ENCODE results near the gene HPCAL1. TPM values are rescaled to one million over a fixed set of nuclear protein-coding genes. Genes with fewer than 3 reads are reported as not detected.

The HPCAL1 gene
- total RNA-seq, 1 donor from 2014 or later = 3.7 TPM

- DNase-seq (ENCODE audit: low spot score) = no peak
- Histone ChIP-seq H3K27ac (no peak overlapping the region), H3K4me3 (no peak overlapping the region), H3K9ac (no peak overlapping the region), H4K20me1 (ENCODE audit: low read depth) (no peaks in the 10 kb centered on the region), H3K4me1 (peaks cover 15% of the 10 kb centered on the region), H3K27me3 (no peaks in the 10 kb centered on the region), H3K4me2 (no peak overlapping the region), H3K9me3 (ENCODE audit: low read depth) (no peaks in the 10 kb centered on the region), H2AFZ (replicated peaks) (no peak overlapping the region), H3K79me2 (ENCODE audit: low read depth) (no peaks in the 10 kb centered on the region), H3F3A (ENCODE audit: low read depth) (no peaks in the 10 kb centered on the region), H3K36me3 (no peaks in the 10 kb centered on the region)
- Mint-ChIP-seq H3K27ac (peak overlapping the region; percentile 24), H3K4me3 (no peak overlapping the region), H3K9me3 (peaks cover 9% of the 10 kb centered on the region), H3K4me1 (peaks cover 29% of the 10 kb centered on the region), H3K36me3 (peaks cover 9% of the 10 kb centered on the region), H3K27me3 (ENCODE audit: insufficient read depth, low read depth) (peaks cover 9% of the 10 kb centered on the region)
- TF ChIP-seq EZH2 (IDR thresholded peaks at IDR 0.05) = no peak
- no peak for TF ChIP-seq EZH2phosphoT487 (IDR thresholded peaks at IDR 0.05)
- TF ChIP-seq CTCF (IDR thresholded peaks at IDR 0.05) = no peak
Observed at GRCh38 chr2:10322481-10322880, 19.8 kb downstream of the HPCAL1 start.

DNA sequence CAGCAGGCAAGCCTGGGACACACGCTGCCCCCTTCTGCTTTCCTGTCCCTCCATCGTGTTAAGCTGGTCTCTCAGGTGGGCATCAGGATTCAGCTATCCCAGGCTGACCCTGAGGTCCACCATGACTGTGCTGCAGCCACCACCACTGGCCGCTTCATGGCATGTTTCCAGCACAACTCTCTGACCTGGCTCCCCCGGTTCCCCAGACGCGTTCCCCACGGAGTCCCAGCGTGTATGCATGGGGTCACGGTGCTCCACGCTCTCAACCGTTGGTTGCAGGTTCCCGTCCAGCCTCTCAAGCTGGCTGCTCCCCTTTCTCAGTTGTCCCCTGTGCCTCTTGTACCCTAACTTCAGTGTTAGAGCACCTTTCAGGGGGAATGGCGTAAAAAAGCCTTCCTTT lies 20.3 kb downstream of the HPCAL1 start:
- Mint-ChIP-seq H3K27ac (peak overlapping the region; percentile 21), H3K27me3 (ENCODE audit: insufficient read depth, low read depth) (peaks cover 9% of the 10 kb centered on the region), H3K4me3 (no peak overlapping the region), H3K4me1 (peaks cover 33% of the 10 kb centered on the region), H3K9me3 (peaks cover 9% of the 10 kb centered on the region), H3K36me3 (peaks cover 9% of the 10 kb centered on the region)
- Histone ChIP-seq H3K9ac (no peak overlapping the region), H3K36me3 (no peaks in the 10 kb centered on the region), H3K79me2 (ENCODE audit: low read depth) (no peaks in the 10 kb centered on the region), H3K4me2 (no peak overlapping the region), H4K20me1 (ENCODE audit: low read depth) (no peaks in the 10 kb centered on the region), H3K27ac (no peak overlapping the region), H3K4me3 (no peak overlapping the region), H3K4me1 (peaks cover 15% of the 10 kb centered on the region), H3F3A (ENCODE audit: low read depth) (no peaks in the 10 kb centered on the region), H3K27me3 (no peaks in the 10 kb centered on the region), H3K9me3 (ENCODE audit: low read depth) (no peaks in the 10 kb centered on the region), H2AFZ (replicated peaks) (no peak overlapping the region)
- no peak for DNase-seq (ENCODE audit: low spot score)
- TF ChIP-seq EZH2phosphoT487 (IDR thresholded peaks at IDR 0.05) (no peak), CTCF (IDR thresholded peaks at IDR 0.05) (no peak), EZH2 (IDR thresholded peaks at IDR 0.05) (no peak)

DNA sequence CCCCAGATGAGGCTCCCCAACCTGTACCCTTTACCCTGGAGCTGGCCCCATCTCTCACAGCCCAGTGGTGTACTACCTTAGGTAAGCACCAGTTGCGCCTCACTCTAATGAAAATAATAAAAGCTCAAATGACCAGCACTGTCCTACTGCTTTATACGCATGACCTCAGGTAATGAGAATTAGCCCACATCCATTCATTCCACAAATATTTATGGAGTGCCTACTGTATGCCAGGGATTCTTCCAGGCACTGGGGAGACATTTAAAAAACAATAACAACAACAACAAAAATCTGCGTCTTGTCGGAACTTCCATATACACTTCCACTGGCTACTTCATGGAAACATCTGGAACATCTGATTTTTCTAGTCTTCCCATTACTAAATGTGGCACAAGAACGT lies 20.8 kb downstream of the HPCAL1 start:
- H4K20me1 ChIP-seq (ENCODE audit: low read depth) = no peaks in the 10 kb centered on the region

More for the DNA sequence above, 20.8 kb downstream of the HPCAL1 start:
- TF ChIP-seq CTCF (IDR thresholded peaks at IDR 0.05) (no peak), EZH2phosphoT487 (IDR thresholded peaks at IDR 0.05) (no peak), EZH2 (IDR thresholded peaks at IDR 0.05) (no peak)
- Histone ChIP-seq H2AFZ (replicated peaks) (no peak overlapping the region), H3K9ac (no peak overlapping the region), H3F3A (ENCODE audit: low read depth) (no peaks in the 10 kb centered on the region), H3K27ac (no peak overlapping the region), H3K79me2 (ENCODE audit: low read depth) (no peaks in the 10 kb centered on the region), H3K4me1 (peaks cover 15% of the 10 kb centered on the region), H3K4me2 (no peak overlapping the region), H3K27me3 (no peaks in the 10 kb centered on the region), H3K36me3 (no peaks in the 10 kb centered on the region), H3K9me3 (ENCODE audit: low read depth) (no peaks in the 10 kb centered on the region), H3K4me3 (no peak overlapping the region)
- H3K27me3 Mint-ChIP-seq (ENCODE audit: insufficient read depth, low read depth) = peaks cover 9% of the 10 kb centered on the region
- H3K27ac Mint-ChIP-seq = no peak overlapping the region
- peaks cover 35% of the 10 kb centered on the region for H3K4me1 Mint-ChIP-seq
- H3K9me3 Mint-ChIP-seq = peaks cover 9% of the 10 kb centered on the region
- DNase-seq (ENCODE audit: low spot score) = no peak
- H3K36me3 Mint-ChIP-seq = peaks cover 9% of the 10 kb centered on the region
- no peak overlapping the region for H3K4me3 Mint-ChIP-seq

Measured in neural progenitor cell (in vitro differentiated cells).